ENCODE measurements around the gene SLC15A4.
A peak's percentile ranks its signal among the peaks of the same experiment; 100 is the strongest.
"Not testable (repeated sequence)": the region's sequence is repeated elsewhere in the genome, so short reads cannot be mapped to it uniquely, and the experiment has no call there.

The SLC15A4 gene

GRCh38 chr12:128844031-128844635 lies 20.4 kb upstream of the SLC15A4 start:
- DNase-seq (ENCODE audit: low read depth in 2 of 2), result no peak

GRCh38 chr12:128843538-128843937 lies 19.8 kb upstream of the SLC15A4 start:
- DNase-seq (ENCODE audit: low read depth in 2 of 2), result no peak

GRCh38 chr12:128842579-128842978 lies 18.8 kb upstream of the SLC15A4 start:
- no peak for DNase-seq (ENCODE audit: low read depth in 2 of 2)

DNA sequence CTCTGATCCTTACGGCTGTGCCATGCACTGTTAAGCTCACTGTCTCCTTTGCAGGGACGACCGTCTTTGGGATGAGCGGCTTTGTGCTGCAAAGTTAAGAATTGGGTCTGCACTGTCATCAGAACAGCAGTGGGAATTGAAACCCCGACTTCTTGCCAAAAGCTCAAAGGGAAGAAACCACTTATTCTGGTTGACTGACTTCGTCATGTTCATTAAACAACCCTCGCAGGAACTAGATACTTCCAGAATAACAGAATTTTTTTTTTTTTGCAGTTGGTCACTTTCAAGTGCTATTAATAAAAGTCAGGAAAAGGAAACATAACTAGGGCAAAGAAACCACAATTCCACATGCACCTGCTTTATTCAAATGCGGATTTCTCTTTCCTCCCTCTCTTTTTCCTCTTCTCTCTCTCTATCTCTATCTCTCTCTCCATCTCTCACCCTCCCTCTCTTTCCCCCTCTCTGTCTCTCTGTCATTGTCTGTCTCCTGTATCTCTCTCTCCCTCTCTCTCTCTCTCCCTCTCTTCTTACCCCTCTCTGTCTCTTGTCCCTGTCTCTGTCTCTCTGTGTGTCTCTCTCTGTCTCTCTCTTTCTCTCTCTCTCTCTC lies 17.2 kb upstream of the SLC15A4 start:
- no peak for DNase-seq (ENCODE audit: low read depth in 2 of 2)

GRCh38 chr12:128839885-128840284 lies 16.1 kb upstream of the SLC15A4 start:
- DNase-seq (ENCODE audit: low read depth in 2 of 2), result not testable (repeated sequence)

DNA sequence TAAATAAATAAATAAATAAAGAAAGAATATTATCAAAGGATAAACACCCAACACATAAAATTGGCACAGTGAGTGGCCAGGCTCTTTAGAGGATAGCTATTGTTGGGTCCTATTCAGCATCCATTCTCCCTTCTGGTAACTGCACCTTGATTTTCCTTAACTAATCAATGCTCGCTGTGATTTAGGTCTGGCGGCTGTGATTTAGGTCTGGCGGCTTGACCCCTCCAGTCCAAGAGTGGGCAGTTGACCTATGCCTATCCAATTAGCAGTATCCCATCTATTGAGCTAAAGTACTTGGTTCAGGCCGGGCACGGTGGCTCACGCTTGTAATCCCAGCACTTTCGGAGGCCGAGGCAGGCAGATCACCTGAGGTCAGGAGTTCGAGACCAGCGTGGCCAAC lies 9.7 kb upstream of the SLC15A4 start:
- DNase-seq (ENCODE audit: low read depth in 2 of 2), result no peak

DNA sequence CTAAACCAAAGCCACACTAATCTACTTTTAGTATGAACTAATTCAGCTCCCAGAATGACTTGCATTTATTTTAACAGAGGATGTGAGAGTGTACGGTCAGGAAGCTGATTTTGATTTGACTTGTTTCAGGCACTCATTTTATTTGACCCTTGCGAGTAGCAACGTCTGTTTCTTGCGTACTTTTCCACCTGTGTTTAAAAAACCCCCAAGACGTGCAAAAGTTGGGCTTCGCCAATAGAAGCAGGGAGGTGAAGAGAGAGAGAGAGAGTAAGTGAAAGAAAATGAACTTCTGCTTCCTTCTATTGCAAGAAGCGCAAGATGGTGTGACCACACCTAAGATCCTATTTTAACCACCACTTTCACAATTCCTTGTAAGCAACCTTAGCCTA lies 6.7 kb upstream of the SLC15A4 start:
- DNase-seq (ENCODE audit: low read depth in 2 of 2), result no peak

- no peak for DNase-seq (ENCODE audit: low read depth in 2 of 2)
Observed at GRCh38 chr12:128829861-128830504, 6.2 kb upstream of the SLC15A4 start.

GRCh38 chr12:128827724-128828123 lies 4.0 kb upstream of the SLC15A4 start:
- DNase-seq (ENCODE audit: low read depth in 2 of 2), result no peak

- DNase-seq (ENCODE audit: low read depth in 2 of 2), result no peak
Observed at GRCh38 chr12:128825835-128826234, 2.1 kb upstream of the SLC15A4 start.

DNA sequence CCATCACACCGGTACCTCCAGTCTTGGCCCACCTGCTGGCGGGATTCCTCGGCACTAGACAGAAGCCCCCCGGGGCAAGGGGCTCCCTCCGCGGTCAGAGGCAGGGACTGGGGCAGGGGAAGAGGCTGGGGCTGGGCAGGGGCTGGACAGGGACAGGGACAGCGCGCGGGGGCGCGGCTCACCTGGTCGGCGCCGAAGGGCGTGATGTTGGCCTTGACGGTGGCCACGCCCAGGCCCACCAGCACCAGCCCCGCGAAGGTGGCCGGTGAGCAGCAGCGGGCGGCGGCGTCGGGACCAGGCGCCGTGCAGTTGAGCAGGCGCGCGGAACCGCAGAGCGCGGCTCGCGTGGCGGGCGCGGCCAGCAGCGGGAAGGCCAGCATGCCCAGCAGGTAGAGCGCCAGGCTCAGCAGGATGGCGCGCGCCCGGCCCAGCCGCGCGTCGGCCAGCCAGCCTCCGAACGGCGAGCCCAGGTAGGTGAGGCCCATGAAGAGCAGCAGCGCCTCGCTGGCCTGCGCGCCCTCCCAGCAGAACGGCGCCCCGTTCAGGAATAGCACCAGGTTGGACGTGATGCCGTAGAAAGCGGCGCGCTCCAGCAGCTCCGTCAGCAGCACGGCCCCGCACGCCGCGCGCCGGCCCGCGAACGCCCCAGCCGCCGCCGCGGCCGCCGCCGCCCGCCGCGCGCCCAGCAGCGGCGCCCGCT lies 392 bp downstream of the SLC15A4 start:
- peak in 1 of 2 donors; percentile 17 for DNase-seq (ENCODE audit: low read depth in 2 of 2)

GRCh38 chr12:128820723-128821432 lies 2.9 kb downstream of the SLC15A4 start:
- no peak for DNase-seq (ENCODE audit: low read depth in 2 of 2)

- DNase-seq (ENCODE audit: low read depth in 2 of 2), result no peak
Observed at GRCh38 chr12:128820253-128820652, 3.5 kb downstream of the SLC15A4 start.

- no peak for DNase-seq (ENCODE audit: low read depth in 2 of 2)
Observed at GRCh38 chr12:128819293-128820144, 4.2 kb downstream of the SLC15A4 start.

GRCh38 chr12:128818065-128819022 lies 5.4 kb downstream of the SLC15A4 start:
- DNase-seq (ENCODE audit: low read depth in 2 of 2), result no peak

DNA sequence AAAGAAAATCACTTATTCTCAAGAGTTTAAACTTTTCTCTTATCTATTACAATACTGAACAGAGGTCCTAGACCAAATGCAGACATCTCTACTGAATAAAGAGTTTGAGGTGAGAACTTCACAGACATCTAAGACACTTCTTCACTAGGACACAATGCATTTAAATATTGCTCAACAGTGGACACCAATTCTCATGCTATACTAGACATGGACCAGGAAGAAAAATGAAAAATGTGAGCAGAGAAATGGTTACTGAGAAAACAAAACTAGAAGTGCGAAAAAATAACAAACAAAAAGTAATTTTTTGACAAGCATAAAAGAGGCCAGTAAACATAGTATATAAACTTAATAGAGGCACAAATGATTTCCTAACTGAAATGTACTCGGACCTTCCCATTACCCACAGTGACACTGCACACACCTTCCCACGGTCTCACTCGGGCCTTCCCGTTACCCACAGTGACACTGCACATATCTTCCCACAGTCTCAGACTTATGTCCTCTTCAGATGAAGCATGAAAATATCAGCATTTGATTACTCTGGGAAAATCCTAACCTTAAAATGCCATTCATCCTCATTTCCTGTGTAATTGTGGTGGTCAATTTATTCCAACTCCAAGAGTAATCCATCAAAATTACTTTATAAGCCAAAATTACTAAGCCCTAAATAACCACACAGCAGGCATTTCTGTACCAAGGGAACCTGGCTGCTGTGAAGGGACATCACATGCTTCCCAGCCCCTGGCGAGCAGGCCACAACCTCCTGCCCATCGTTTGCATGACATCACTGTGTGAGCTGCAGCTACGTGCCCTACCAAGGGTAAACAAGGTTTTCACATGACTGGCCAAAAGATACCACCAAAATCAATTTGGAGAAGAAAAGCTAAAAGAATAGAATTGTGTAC lies 6.4 kb downstream of the SLC15A4 start:
- DNase-seq (ENCODE audit: low read depth in 2 of 2), result no peak

GRCh38 chr12:128816643-128816920 lies 7.2 kb downstream of the SLC15A4 start:
- no peak for DNase-seq (ENCODE audit: low read depth in 2 of 2)

DNA sequence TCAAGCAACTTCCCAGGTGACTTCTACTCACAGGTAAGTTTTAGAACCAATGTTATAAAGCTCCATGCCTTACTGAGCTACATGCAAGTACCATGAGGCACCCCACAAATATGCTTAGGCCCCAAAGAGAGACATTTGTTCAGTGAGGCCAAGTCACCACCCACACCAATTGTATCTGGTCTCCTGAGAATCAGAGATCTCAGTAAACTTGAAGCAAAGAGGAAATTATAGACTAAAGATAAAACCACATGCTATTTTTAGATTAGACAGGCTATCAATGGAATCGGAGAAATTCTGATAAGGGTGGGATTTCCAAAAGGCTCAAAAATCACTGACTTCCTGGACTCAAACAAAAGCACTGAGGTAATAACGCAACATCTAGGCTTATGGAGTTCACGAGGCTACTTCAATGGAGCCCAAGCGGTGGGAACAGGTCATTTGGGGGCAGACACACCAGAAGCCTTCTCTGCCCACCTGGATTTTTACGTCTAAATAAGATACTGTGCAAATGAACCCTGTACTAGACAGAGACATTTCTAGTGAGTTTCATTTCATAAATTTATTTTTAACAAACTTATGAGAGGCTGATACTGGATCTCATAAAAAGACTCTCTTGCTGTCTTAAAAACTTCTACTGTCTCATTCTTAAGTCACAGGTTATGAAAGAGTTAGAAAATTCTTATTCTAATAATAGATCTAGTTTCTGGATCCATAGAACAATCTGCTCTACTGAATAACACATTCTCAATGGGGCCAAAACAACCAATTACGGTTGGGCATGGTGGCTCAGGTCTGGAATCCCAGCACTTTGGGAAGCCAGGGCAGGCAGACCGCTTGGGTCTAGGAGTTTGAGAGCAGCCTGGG lies 7.7 kb downstream of the SLC15A4 start:
- DNase-seq (ENCODE audit: low read depth in 2 of 2), result no peak

Data from stimulated activated CD8-positive, alpha-beta memory T cell treated with anti-CD3 and anti-CD28 coated beads, Interleukin-7, amount 100 ng/mL, for 4 hours (primary cell).